GM12801 (cell line): ENCODE results near the gene KCNG2.

ENCODE experiments used
- TF ChIP-seq, protein P1 (sequence below): IDR thresholded peaks from one replicate; pipeline ENCODE4 v1.5.1; 2011; ENCODE audit warnings: control low read depth; ENCODE audit not compliant: insufficient read length; ENCODE audit errors: extremely low read depth

The KCNG2 gene

DNA sequence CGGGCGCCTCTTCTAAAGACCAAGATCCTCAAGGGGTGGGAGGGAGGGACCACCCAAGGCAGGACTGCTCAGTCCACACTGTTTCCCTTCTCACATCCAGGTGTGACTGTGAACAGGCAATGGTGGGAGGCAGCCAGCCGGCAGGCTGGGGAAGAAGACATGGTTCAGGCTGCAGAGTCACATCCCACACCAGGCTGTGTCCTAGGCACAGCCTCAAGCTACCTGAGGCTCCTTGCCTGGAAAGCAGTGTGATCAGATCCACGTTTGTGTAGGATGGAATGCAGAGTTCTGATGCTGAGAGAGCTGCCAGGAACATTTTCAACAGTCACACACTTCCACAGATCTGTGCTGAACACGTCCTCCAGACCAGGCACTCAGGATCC, 137.4 kb downstream of the KCNG2 start:
- TF ChIP-seq, protein P1, sequence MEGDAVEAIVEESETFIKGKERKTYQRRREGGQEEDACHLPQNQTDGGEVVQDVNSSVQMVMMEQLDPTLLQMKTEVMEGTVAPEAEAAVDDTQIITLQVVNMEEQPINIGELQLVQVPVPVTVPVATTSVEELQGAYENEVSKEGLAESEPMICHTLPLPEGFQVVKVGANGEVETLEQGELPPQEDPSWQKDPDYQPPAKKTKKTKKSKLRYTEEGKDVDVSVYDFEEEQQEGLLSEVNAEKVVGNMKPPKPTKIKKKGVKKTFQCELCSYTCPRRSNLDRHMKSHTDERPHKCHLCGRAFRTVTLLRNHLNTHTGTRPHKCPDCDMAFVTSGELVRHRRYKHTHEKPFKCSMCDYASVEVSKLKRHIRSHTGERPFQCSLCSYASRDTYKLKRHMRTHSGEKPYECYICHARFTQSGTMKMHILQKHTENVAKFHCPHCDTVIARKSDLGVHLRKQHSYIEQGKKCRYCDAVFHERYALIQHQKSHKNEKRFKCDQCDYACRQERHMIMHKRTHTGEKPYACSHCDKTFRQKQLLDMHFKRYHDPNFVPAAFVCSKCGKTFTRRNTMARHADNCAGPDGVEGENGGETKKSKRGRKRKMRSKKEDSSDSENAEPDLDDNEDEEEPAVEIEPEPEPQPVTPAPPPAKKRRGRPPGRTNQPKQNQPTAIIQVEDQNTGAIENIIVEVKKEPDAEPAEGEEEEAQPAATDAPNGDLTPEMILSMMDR, result no peak

DNA sequence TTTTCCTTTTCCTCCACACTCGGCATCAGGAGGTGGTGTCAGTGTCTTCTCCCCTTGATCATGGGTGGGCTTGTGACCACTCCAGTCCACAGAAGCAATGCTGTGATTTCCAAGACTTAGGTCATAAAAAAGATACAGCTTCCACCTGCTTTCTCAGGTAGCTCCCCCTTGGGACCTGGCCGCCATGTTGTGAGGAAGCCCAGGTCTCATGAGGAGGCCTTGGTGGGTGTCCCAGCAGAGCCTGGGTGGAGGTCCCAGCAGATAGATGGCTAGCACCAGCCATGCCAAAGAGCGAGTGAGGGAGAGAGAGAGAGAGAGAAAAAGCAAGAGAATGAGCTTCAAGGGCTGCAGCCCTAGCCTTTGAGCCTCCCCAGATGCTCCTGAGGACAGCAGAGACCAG, 137.8 kb downstream of the KCNG2 start:
- TF ChIP-seq, protein P1, result no peak

DNA sequence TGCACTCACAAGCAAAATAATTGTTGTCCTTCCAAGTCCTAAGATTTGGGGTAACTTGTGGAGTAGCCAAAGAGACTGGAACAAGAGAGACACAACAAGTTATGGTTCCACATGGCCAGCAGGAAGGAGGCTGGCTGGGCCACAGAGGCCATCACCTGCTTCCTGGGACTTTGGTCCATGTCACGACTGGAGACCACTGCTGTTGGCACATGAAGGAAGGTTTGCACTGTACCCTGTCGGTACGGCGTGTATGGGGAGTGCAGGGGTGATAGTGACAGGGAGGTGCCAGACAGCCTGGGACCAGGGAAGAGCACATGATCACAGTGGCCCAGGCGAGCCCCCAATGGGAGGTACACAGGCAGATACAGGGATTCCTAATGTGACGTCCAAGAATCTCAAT, 138.2 kb downstream of the KCNG2 start:
- TF ChIP-seq, protein P1, result no peak

DNA sequence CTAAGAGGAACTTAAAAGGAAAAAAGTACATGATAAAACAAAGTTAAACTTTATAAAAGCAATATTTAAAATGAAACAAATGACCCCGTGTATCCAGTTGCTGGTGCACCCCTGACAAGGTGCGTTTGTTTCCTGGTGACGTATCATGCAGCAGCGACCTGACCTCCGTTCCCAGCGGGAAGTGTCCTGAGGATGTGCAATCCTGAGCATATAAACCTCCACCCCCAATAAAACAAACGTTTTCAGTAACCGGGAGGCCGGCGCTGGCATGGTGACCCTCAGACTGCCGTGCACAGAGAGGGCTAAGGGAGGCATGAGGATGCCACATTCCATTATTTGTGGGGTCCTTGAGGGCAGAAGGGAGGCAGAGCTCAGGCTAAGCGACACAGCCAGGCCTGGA, 138.9 kb downstream of the KCNG2 start:
- TF ChIP-seq, protein P1, result no peak

DNA sequence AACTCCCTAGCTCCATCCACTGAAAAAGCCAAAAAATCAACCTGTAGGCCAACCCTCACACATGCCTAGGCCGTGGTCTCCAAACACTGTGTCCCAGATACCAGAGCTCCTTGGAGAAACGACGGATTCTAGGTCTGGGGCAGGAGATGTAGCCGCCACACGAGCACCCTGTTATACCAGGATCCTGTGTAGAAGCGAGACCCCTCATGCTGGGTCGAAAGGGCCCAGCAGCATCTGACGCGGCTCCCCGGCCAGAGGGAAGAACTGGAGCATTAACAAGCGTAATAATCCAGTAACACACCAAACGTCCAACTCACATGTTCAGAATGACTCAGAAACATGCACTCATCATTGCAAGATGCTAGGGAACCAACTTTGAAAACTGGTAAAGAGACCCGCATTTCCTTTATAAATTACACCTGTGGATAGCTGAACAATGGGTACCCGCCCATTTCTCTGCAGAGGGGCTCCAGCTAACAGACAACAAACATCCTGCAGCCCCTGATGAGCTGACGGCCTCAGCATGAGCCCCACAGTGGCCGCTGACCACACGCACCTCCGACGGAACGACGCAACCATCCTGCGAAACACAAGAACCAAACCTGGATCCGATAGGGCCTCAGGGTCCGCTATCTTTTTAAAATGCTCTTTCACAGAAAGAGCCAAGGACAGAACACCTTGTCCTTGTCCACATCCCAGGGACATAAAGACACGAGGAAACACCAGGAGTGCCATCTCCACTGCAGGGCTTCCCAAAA, 139.5 kb downstream of the KCNG2 start:
- TF ChIP-seq, protein P1, result no peak

DNA sequence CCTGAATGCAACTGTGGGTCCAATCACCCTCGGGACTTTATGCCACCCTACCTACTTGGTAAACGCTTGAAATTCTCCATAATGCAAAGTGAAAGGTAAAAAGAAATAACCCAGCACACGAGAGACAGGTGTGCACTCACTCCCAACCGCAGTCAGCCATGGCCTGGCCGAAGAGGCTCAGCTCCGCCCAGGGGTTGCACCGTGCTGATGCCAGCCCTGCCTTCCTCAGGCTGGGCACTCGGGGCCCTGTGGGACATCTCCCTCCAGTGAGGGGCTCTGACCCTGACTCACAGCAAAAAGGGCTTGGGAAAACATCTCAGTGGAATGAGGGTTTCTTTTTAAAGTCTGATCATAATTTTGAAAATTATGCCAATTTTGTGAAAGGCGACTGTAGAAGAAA, 140.5 kb downstream of the KCNG2 start:
- TF ChIP-seq, protein P1, result no peak

DNA sequence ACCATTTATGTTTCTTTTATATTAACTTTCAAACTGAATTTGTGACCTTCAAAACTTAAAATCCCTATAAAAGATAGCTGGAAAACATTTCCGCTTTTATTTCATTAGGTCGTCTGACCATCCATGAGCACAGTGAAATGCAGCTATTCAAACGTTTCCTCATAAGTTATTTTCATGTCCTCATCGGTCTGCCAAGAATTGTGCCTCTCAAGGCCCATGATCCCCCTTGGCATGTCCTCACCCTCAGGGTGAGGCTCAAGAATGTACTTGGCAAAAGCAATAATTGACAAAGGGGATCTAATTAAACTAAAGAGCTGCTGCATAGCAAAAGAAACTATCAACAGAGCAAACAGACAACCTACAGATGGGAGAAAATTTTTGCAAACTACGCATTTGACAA, 141.4 kb downstream of the KCNG2 start:
- TF ChIP-seq, protein P1, result no peak
